Effector CD8-positive, alpha-beta T cell (primary cell): ENCODE measurements around the gene TCEAL6.
A peak's percentile ranks its signal among the peaks of the same experiment; 100 is the strongest.
"Not testable (repeated sequence)": the region's sequence is repeated elsewhere in the genome, so short reads cannot be mapped to it uniquely, and the experiment has no call there.

Source experiments
- DNase-seq: peaks from one replicate; lab custom pipeline; 2025; lab: John Stamatoyannopoulos, UW
- total RNA-seq, 4 experiments: gene quantifications; one replicate each; lab custom pipeline; 2026; lab: John Stamatoyannopoulos, UW

Gene TCEAL6
- total RNA-seq: 0 to 0.18 (median 0) reads per million in 4 experiments

DNA sequence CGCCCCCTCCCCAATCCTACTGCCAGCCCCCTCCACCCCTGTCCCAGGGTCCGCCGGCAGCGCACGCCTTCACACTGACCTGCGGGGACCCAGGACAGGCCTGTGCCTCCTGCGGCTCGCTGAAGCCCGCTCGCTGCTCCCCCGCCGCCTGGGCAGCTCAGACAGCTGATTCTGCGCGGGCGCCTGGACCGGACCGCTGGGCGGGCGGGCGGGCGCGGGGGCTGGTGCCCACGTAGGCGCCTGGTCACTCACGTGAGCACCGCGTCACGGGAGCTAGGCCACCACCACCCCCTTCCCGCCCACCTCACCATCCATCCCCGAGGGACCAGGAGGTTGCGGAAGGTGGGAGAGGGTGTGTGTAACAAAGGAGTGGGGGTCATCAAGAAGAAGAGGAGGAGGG lies at the start of gene TCEAL6:
Gene TCEAL6 (minus strand): TSS at position 208 of the 400 bp plus-strand sequence.
- not testable (repeated sequence) for DNase-seq

DNA sequence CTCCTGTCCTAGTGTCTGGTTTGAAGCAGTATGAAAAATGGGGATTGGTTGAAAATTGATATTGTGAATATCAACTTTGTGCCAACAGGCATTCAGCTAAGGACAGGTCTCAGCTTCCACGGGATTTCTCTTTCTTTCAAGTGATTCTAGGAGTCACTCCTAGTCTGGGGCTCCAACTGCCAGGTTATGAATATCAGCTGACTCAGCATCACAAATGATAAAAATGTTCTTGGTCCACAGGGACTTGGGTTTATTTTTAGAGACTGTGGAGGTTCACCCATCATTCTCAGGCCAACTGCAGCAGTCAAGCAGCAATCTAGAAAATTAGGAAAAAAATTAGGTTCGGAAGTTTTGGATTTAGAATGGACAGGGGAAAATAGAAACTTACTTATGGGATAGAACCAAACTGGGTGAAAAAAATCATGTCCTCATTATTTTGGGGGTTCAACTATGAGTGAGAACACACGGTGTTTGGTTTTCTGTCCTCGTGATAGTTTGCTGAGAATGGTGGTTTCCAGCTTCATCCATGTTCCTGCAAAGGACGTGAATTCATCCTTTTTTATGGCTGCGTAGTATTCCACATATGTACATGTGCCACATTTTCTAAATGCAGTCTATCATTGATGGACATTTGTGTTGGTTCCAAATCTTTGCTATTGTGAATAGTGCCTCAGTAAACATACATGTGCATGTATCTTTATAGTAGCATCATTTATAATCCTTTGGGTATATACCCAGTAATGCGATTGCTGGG lies 43.9 kb upstream of the TCEAL6 start:
- no peak for DNase-seq

DNA sequence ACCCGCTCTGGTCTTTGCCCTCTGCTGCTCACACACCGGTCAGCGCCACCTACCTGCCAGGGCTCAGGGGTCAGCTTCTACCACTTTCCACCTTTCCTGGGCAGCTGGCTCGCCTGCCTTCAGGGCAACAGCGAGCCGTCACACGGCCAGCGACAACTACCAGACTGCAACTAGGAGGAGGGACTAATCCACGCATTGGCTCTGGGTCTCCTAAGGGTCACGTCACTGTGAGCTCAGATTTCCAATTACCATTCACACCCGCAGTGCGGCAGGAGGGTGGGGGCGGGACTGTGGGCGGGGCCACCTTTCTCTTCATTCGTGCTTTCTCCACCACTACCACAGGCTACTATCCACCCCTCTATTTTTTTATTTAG lies 13.5 kb upstream of the TCEAL6 start, which contains the start of gene BEX5:
Gene BEX5 (minus strand): TSS at position 172 of the 374 bp plus-strand sequence. CDS start 1,712 bp downstream, outside the sequence.
- peak; percentile 36 for DNase-seq

DNA sequence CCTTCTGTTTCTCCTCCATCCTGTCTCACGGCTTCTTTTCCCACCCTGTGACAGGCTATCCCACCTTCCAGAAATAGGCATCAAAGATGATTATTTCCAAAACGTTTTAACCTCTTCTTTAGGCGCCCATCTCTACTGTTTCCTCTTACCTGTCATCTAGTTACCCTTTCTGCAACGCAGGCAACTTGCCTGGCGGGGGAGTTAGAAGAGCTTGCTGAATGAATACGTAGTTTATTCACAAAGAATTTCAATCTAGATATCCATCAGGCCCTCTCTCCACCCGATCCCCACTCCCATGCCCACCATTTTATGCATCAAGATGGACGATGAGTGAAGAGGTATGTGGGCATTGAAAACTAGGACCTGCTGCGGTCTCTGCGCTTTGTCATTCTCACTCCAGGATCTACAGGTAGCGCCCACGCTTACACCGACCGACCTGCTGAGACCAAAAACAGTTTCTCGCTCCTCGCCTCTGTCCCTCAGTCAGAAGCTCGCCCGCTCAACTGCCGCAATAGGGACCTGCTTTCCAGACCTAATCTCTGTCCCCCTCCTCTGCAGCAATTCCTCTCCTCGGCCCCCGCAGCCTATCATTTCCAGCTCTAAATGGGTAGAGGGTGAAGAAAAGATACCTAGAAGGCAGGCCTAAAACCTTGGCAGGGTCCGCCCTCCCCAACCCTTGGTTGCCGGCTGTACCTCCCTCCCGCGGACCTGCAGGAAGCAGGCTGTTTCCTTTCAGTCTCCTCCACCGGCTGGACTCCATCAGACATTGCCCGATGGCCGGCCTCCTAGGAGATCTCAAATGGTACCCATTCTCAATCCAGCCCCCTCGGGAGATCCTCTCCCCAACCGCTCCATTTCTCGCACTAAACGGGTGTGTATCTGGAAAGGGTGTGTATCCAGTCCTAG lies 12.9 kb upstream of the TCEAL6 start:
- peak; percentile 1 for DNase-seq

DNA sequence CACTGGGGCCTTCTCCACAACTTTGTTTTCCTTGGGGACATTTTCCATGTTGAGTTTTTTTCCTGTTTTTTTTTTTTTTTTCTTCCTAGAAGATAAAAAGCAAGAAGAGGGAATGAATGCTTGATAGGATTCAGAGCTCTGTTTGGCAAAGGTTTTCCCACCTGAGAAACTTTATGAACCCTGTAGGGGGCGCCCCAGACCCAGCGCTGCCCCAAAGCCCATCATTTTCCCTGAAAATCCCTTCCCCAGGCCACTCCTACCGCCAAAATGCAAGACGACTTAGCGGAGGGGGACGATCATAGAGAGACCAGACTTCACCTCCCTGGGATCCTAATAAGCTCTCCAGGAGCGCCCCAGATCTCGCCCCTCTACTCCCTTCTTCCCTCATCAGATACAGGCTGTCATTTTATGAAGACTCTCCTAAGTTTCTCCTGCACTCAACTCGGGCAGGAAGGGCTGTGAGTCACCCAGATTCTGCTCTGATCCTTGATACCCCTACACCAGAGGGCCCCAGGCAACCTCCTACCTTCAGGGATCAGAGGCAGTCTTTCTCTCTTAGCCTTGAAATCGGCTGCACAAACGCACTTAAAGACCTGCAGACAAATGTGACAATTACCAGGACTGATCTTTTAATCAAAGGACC lies 12.1 kb upstream of the TCEAL6 start:
- no peak for DNase-seq

DNA sequence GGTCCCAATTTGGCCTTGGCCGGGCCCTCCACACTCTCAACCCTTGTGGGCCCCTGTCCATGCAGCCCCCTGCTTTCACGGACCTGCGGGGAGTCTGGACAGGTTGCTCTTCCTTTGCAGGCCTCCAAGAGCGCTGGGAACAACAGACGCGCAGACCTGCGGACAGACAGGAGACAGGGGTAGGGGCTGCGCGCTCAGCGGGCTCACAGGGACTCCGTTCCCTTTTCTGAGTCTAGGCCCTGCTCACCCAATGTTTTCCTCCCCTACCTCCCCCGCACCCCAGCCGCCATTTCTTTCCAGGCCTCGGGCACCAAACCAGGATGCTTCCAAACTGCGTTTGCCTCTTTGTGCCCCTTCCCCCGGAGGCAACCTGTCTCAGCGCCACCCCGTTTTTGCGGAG lies 650 bp downstream of the TCEAL6 start:
- not testable (repeated sequence) for DNase-seq

DNA sequence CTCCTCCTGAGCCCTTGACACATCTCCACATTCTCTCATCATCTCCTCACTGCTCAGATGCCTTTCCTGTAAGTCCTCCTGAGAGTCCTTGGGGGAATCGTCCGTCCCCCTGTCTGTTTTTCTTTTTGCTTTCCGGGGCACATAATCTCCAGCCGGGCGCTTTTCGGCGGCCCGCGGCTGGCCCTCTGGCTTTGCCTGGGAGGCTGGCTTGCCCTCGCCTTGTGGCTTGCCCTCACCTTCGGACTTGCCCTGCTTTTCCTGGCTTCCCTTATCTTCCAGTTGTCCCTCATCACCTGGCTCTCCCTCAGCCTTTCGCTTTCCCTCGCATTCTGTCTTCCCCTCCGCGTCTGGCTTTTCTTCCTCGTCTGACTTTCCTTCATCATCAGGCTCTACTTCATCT lies 1.4 kb downstream of the TCEAL6 start:
- not testable (repeated sequence) for DNase-seq

DNA sequence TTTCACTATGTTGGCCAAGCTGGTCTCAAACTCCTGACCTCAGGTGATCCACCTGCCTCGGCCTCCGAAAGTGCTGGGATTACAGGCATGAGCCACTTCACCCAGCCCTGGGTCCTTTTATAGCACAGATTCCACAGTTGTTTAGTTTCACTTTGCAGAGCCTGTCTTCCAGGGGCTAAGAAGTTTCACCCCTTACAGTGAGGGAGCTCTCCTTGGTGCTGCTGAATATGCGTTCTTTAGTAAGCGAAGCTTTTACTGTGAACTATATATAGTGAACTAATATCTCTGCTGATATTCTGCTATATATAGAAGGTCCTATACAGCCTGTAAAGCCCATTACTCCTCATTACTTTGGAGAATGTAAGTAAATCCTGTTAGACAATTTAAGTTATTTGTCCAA lies 4.2 kb downstream of the TCEAL6 start:
- DNase-seq: no peak

DNA sequence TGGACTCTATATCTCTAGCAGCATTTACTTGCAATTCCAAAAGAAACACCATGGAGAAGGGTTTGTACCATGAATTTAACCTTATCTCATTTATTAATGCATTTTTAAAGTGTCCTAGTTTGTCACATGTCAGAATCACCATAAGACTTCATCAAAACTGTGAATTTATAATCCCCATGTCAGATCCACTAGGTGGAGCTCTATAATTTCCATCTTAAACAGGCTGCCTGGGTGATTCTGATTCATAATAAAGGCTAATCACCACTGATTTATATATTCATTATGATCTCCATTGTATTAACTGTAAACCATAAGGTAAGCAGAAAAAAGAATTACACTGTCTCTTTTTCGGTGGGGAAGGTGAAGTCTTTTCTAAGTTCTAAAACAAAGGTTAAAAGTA lies 12.8 kb downstream of the TCEAL6 start:
- no peak for DNase-seq

DNA sequence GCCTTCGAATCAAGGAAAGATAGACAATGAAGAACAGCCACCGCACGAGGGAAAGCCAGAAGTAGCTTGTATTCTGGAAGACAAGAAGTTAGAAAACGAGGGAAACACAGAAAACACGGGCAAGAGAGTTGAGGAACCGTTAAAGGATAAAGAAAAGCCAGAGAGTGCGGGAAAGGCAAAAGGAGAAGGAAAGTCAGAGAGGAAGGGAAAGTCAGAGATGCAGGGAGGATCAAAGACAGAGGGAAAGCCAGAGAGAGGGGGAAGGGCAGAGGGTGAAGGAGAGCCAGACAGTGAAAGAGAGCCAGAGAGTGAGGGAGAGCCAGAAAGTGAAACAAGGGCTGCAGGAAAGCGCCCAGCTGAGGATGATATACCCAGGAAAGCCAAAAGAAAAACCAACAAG lies 15.4 kb downstream of the TCEAL6 start:
- DNase-seq: no peak

DNA sequence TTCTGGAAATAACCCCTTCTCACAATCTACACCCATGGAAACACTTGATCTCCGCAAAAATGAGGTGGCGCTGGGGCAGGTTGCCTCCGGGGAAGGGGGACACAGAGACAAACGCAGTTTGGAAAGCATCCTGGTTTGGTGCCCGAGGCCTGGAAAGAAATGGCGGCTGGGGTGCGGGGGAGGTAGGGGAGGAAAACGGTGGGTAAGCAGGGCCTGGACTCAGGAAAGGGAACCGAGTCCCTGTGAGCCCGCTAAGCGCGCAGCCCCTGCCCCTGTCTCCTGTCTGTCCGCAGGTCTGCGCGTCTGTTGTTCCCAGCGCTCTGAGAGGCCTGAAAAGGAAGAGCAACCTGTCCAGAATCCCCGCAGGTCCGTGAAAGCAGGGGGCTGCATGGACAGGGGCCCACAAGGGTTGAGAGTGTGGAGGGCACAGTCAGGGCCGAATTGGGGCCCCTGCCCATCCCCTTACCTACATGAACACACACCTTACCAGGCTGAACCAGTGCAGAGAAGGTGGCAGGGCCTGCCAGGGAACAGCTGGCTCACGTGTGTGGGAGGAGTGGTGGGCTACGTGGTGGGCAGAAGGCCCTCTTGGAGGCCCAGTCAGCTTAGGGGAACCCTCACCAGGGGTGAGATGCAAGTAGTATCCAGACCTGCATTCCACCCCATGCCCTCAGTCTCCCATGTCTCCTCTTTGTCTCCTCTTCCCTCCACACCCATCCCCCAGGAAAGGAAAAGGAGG lies 16.0 kb downstream of the TCEAL6 start:
- DNase-seq: not testable (repeated sequence)

DNA sequence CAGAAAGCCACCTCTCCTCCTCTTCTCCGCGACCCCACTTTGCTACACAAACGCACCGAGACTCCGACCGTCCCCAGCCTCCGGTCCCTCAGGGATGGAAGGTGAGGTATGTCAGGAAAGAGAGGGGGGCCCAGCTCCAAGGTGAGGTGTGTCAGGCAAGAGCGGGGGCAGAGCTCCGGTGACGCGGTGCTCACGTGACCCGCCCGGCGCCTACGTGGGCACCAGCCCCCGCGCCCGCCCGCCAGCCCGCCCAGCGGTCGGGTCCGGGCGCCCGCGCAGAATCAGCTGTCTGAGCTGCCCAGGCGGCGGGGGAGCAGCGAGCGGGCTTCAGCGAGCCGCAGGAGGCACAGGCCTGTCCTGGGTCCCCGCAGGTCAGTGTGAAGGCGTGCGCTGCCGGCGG lies 16.8 kb downstream of the TCEAL6 start, which contains the start of gene TCEAL2:
Gene TCEAL2 (plus strand): TSS at position 244 of the 400 bp plus-strand sequence. CDS start 1,152 bp downstream, outside the sequence.
- not testable (repeated sequence) for DNase-seq

DNA sequence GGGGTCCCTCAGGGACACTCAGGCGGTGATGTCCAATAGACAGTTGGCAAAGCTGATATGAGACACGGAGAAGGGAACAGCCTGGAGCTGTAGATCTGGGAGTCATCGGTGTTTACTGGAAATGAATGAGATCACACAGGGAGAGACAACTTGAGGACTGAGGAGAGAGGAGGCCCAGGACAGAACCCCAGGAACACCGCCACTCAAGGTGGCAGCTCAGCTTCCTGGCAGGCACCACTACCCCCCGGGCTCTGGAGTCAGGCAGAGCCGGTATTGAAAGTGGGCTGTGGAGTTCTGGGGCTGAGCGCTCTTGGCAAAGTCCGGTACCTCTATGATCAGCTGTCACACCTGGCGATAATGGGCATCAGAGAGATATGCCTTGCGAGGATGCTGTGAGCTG lies 17.3 kb downstream of the TCEAL6 start:
- DNase-seq: not testable (repeated sequence)

DNA sequence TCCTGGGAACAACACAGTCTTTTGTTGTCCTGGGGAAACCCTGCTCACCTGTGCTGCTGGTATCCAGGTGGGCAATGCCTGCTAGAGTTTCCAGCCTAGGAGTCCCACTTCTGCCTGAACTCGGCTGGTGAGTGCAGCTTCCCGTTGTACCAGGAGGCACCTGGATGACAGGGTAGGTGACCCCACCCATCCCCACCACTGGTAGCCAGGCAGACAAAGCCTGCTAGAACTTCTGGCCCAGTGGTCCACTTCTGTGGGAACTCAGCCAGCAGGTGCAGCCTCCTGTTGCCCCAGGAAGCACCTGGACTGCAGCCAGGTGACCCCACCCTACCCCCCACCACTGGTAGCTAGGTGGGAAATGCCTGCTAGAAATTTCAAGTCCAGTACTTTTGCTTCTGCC lies 26.5 kb downstream of the TCEAL6 start:
- no peak for DNase-seq

DNA sequence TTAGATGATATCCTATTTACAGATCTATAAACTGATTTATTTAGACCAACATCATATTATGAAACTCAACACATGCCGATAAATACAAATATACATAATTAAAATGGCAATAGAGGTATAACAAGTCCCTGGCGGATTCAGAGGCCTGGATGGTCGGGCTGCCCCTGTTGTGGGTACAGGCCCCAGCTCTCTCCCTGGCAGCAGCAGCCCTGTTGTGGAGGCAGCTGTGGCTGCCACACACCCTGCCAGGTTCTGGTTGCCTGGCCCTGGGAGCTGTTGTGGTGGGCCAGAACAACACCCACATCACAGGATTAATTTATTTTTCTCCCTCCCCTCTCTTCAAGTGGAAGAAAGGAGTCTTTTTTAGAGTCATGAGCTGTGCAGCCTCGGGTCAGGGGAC lies 28.9 kb downstream of the TCEAL6 start:
- no peak for DNase-seq
